Stomach (tissue), 4 donors: ENCODE measurements around the gene TTC39B.

Source experiments
- POLR2A ChIP-seq, 4 donors: fragments of 450-650 bp; IDR thresholded peaks; one replicate each; pipeline ENCODE4 v1.6.1; 2016; ENCODE audit warnings: antibody characterized with exemption in 4 of 4, control low read depth in 2 of 4, mild to moderate bottlenecking in 1 of 4, moderate library complexity in 1 of 4
- POLR2AphosphoS5 ChIP-seq, 3 donors: sonication (generic); formaldehyde crosslinking; IDR thresholded peaks; one replicate each; pipeline ENCODE4 v1.6.1; 2016; ENCODE audit warnings: antibody characterized with exemption in 3 of 3
- TF ChIP-seq, protein P1 (sequence below), 7 experiments: fragments of 450-650 bp in 4 of 7; fragments of 200-600 bp in 3 of 7; sonication (generic) in 3 of 7; IDR thresholded peaks; one replicate each; pipeline ENCODE4 v1.5.1; 2016 to 2019; ENCODE audit warnings: antibody characterized with exemption in 7 of 7, control low read depth in 2 of 7, mild to moderate bottlenecking in 1 of 7

DNA sequence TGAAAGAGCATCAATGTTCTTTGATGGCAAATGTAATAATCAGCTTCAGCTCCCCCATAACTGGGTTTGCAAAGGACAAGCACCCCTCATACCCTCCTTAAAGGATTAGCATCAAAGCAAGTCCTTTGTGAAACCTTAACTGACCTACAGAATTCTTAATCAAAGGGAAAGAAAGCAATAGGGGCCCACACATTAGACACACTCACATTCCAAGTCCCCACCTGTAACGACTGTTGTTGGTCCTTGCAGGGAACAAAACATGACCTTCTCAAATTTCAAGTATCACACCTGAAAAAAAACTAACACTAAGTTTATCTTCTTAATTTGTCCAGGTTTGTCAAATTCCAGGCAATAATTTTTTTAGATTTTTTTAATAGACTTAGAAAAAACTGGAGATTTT lies 32.6 kb downstream of the TTC39B start:
- no peak for TF ChIP-seq POLR2A (IDR thresholded peaks at IDR 0.05)
- TF ChIP-seq, protein P1, sequence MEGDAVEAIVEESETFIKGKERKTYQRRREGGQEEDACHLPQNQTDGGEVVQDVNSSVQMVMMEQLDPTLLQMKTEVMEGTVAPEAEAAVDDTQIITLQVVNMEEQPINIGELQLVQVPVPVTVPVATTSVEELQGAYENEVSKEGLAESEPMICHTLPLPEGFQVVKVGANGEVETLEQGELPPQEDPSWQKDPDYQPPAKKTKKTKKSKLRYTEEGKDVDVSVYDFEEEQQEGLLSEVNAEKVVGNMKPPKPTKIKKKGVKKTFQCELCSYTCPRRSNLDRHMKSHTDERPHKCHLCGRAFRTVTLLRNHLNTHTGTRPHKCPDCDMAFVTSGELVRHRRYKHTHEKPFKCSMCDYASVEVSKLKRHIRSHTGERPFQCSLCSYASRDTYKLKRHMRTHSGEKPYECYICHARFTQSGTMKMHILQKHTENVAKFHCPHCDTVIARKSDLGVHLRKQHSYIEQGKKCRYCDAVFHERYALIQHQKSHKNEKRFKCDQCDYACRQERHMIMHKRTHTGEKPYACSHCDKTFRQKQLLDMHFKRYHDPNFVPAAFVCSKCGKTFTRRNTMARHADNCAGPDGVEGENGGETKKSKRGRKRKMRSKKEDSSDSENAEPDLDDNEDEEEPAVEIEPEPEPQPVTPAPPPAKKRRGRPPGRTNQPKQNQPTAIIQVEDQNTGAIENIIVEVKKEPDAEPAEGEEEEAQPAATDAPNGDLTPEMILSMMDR (IDR thresholded peaks at IDR 0.05) = no peak
- TF ChIP-seq POLR2AphosphoS5 (IDR thresholded peaks at IDR 0.05) = no peak
